ENCODE data around the gene TBC1D17. TPM values are rescaled to one million over a fixed set of nuclear protein-coding genes. Genes with fewer than 3 reads are reported as not detected.

Gene TBC1D17
- total and polyA plus RNA-seq, 2 of the 13 experiments (the other 11 are each of a cell fraction or from before 2014, with no cell fraction given) = 9.7 to 16.9 TPM

- in situ Hi-C loops (cut with HindIII; ENCODE audit: extremely low pct_ligation_motif_present, low pct_unique_long_range_greater_than_20kb) = no loop called here
- no TSS peak for BruUV-seq (replicated peaks)
- ChIA-PET CTCF (ENCODE audit: low intra/inter-chr PET ratio, low total read pairs) (no interaction called here), POLR2A (no interaction called here)
- no peaks in the 10 kb centered on the region for H3K9me3 ChIP-seq (ENCODE audit: low read length)
- peaks cover 34 to 52% of the 10 kb centered on the region in 2 experiments; a peak in 4 of 5 replicates for H3K36me3 ChIP-seq (replicated peaks in 1 of 2; ENCODE audit: control insufficient read depth in 1 of 2, insufficient read depth in 2 of 2, low read length in 2 of 2)
- DNase-seq (ENCODE audit: low spot score) = no peak
- H3K9ac ChIP-seq (ENCODE audit: insufficient read depth, low read depth, low read length) = no peak overlapping the region
- H4K20me1 ChIP-seq (ENCODE audit: insufficient read depth, low read length) = peaks cover 23% of the 10 kb centered on the region
- WGBS (ENCODE audit: low lambda C conversion rate) = 98% methylated on average over 10 of the region's 39 CpGs
- FAIRE-seq = no peak
- H3K27me3 ChIP-seq (ENCODE audit: control insufficient read depth in 1 of 2, insufficient read depth in 2 of 2, low read length in 2 of 2) = no peaks in the 10 kb centered on the region; a peak in 1 of 5 replicates
- H3K27ac ChIP-seq (ENCODE audit: extremely low read length, insufficient read depth, low read length) = no peak overlapping the region
- peaks cover 24% of the 10 kb centered on the region for H3K79me2 ChIP-seq (ENCODE audit: insufficient read depth, low read length)
- H3K4me3 ChIP-seq (replicated peaks in 1 of 3; ENCODE audit: insufficient read depth in 1 of 3, low read depth in 2 of 3, low read length in 3 of 3) = no peak overlapping the region
- TF ChIP-seq ZFP37 (CRISPR knock-in tag; IDR thresholded peaks at IDR 0.05; ENCODE audit: borderline replicate concordance) (no peak), TFAP4 (IDR thresholded peaks at IDR 0.05; ENCODE audit: borderline replicate concordance, low read depth) (no peak), ZNF335 (CRISPR knock-in tag; IDR thresholded peaks at IDR 0.05) (no peak), CENPX (CRISPR knock-in tag; IDR thresholded peaks at IDR 0.05) (no peak), MTA3 (CRISPR knock-in tag; IDR thresholded peaks at IDR 0.05) (no peak), ZNF512 (CRISPR knock-in tag; IDR thresholded peaks at IDR 0.05) (no peak), ZNF891 (CRISPR knock-in tag; IDR thresholded peaks at IDR 0.05) (no peak), RBFOX2 (IDR thresholded peaks at IDR 0.05; ENCODE audit: low read depth, low read length) (peak; percentile 54), ZNF879 (CRISPR knock-in tag; IDR thresholded peaks at IDR 0.05) (no peak), ZBTB7A (CRISPR knock-in tag; IDR thresholded peaks at IDR 0.05) (no peak), SAFB2 (CRISPR knock-in tag; IDR thresholded peaks at IDR 0.05; ENCODE audit: borderline replicate concordance, low read depth) (0 out of 2 replicates have a peak, but pooled peaks have one; percentile 37), AGO1 (IDR thresholded peaks at IDR 0.05; ENCODE audit: low read depth, low read length, poor library complexity, severe bottlenecking) (peak; percentile 76)
- H2AFZ ChIP-seq (ENCODE audit: low read length) = no peak overlapping the region
- intact Hi-C loops (cut with micrococcal nuclease; ENCODE audit: unreplicated experiment) = no loop called here
- H3K4me1 ChIP-seq (ENCODE audit: insufficient read depth, low read length) = peaks cover 28% of the 10 kb centered on the region
- H3K4me2 ChIP-seq (ENCODE audit: low read depth, low read length) = no peak overlapping the region
- ATAC-seq = no peak
Observed at GRCh38 chr19:49854378-49855263, 22.9 kb upstream of the TBC1D17 start.
